Endothelial cell of umbilical vein (primary cell): ENCODE data around the gene ADPRH.

Source experiments
- EZH2 ChIP-seq: IDR thresholded peaks from 2 replicates; pipeline ENCODE4 v1.6.1; 2012; ENCODE audit warnings: borderline replicate concordance, low read depth, mild to moderate bottlenecking, moderate library complexity, low read length, inconsistent platforms; ENCODE audit not compliant: severe bottlenecking
- JUN ChIP-seq: IDR thresholded peaks from 2 replicates; pipeline ENCODE4 v1.6.1; 2011; ENCODE audit warnings: borderline replicate concordance, low read depth; ENCODE audit not compliant: insufficient read length, insufficient read depth
- MYC ChIP-seq: IDR thresholded peaks from one replicate; pipeline ENCODE4 v1.6.1; 2011; ENCODE audit warnings: mild to moderate bottlenecking, low read depth, low read length
- POLR2A ChIP-seq: IDR thresholded peaks from 2 replicates; pipeline ENCODE4 v1.6.1; 2012; ENCODE audit warnings: low read depth, mild to moderate bottlenecking, control low read depth, low read length
- POLR2AphosphoS5 ChIP-seq: IDR thresholded peaks from 2 replicates; pipeline ENCODE4 v1.6.1; 2012; ENCODE audit warnings: low read depth, mild to moderate bottlenecking, control low read depth, low read length, moderate library complexity; ENCODE audit not compliant: insufficient read depth
- TF ChIP-seq, protein P1 (sequence below), 2 donors: IDR thresholded peaks; 1 replicate in 1 of 2; 2 replicates in 1 of 2; pipeline ENCODE4 v1.5.1; 2011; ENCODE audit warnings: low read length in 2 of 2, mild to moderate bottlenecking in 2 of 2, moderate library complexity in 2 of 2, control low read depth in 1 of 2, inconsistent platforms in 1 of 2, low read depth in 1 of 2; ENCODE audit not compliant: insufficient read depth in 1 of 2; ENCODE audit errors: extremely low read depth in 1 of 2
- TF ChIP-seq, protein P2 (sequence below): IDR thresholded peaks from 2 replicates; pipeline ENCODE4 v1.6.1; 2011; ENCODE audit not compliant: insufficient read depth, insufficient read length

- TF ChIP-seq, protein P1, sequence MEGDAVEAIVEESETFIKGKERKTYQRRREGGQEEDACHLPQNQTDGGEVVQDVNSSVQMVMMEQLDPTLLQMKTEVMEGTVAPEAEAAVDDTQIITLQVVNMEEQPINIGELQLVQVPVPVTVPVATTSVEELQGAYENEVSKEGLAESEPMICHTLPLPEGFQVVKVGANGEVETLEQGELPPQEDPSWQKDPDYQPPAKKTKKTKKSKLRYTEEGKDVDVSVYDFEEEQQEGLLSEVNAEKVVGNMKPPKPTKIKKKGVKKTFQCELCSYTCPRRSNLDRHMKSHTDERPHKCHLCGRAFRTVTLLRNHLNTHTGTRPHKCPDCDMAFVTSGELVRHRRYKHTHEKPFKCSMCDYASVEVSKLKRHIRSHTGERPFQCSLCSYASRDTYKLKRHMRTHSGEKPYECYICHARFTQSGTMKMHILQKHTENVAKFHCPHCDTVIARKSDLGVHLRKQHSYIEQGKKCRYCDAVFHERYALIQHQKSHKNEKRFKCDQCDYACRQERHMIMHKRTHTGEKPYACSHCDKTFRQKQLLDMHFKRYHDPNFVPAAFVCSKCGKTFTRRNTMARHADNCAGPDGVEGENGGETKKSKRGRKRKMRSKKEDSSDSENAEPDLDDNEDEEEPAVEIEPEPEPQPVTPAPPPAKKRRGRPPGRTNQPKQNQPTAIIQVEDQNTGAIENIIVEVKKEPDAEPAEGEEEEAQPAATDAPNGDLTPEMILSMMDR (IDR thresholded peaks at IDR 0.05; ENCODE audit: extremely low read depth in 1 of 2, insufficient read depth in 1 of 2, low read depth in 1 of 2, low read length in 2 of 2) = no peak
- TF ChIP-seq MYC (no peak), POLR2A (no peak), POLR2AphosphoS5 (no peak), JUN (no peak), EZH2 (no peak)
- TF ChIP-seq, protein P2, sequence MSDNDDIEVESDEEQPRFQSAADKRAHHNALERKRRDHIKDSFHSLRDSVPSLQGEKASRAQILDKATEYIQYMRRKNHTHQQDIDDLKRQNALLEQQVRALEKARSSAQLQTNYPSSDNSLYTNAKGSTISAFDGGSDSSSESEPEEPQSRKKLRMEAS = no peak
Observed at GRCh38 chr3:119557192-119557876, 22.0 kb upstream of the ADPRH start.
